GM19452 (cell line): ENCODE measurements around the gene RAET1L.
"Not testable (repeated sequence)": the region's sequence is repeated elsewhere in the genome, so short reads cannot be mapped to it uniquely, and the experiment has no call there.

ENCODE experiments used
- ATAC-seq: cut with Tn5 transposase; IDR thresholded peaks from one replicate; pipeline ENCODE4 v1.9.1; 2021; ENCODE audit not compliant: unreplicated experiment

The RAET1L gene

GRCh38 chr6:150016324-150017185, 8.8 kb downstream of the RAET1L start:
- peak; percentile 69 for ATAC-seq

- ATAC-seq = not testable (repeated sequence)
These were observed 9.9 kb downstream of the RAET1L start for GRCh38 chr6:150015281-150016001.

GRCh38 chr6:150014623-150015280, 10.6 kb downstream of the RAET1L start:
- not testable (repeated sequence) for ATAC-seq

- not testable (repeated sequence) for ATAC-seq
These were observed 11.3 kb downstream of the RAET1L start for GRCh38 chr6:150013785-150014622.

- not testable (repeated sequence) for ATAC-seq
These were observed 12.2 kb downstream of the RAET1L start for GRCh38 chr6:150012846-150013784.

GRCh38 chr6:150008588-150008987, 16.7 kb downstream of the RAET1L start:
- ATAC-seq = no peak

GRCh38 chr6:150006961-150007464, 18.3 kb downstream of the RAET1L start:
- ATAC-seq = no peak

GRCh38 chr6:150005761-150006651, 19.3 kb downstream of the RAET1L start:
- ATAC-seq = no peak

GRCh38 chr6:150004783-150005717, 20.3 kb downstream of the RAET1L start:
- peak; percentile 66 for ATAC-seq

- ATAC-seq = peak; percentile 20
These were observed 21.1 kb downstream of the RAET1L start for GRCh38 chr6:150004101-150004782.

GRCh38 chr6:150003599-150003998, 21.7 kb downstream of the RAET1L start:
- ATAC-seq = not testable (repeated sequence)

- ATAC-seq = no peak
These were observed 22.6 kb downstream of the RAET1L start for GRCh38 chr6:150002710-150003109.

- peak; percentile 48 for ATAC-seq
These were observed 23.9 kb downstream of the RAET1L start for GRCh38 chr6:150001295-150002008.

- no peak for ATAC-seq
These were observed 25.7 kb downstream of the RAET1L start for GRCh38 chr6:149999636-150000035.

GRCh38 chr6:149995971-149996370, 29.4 kb downstream of the RAET1L start:
- no peak for ATAC-seq

GRCh38 chr6:149995235-149995750, 30.0 kb downstream of the RAET1L start:
- ATAC-seq = no peak
